Testis (tissue), 2 donors: ENCODE measurements around the gene TMED1.

Source experiments
- POLR2A ChIP-seq: fragments of 450-650 bp; IDR thresholded peaks from one replicate; pipeline ENCODE4 v1.6.1; 2017; ENCODE audit warnings: antibody characterized with exemption, mild to moderate bottlenecking, moderate library complexity
- TF ChIP-seq, protein P1 (sequence below), 3 experiments: fragments of 450-650 bp in 2 of 3; fragments of 200-600 bp in 1 of 3; sonication (generic) in 1 of 3; IDR thresholded peaks; one replicate each; pipeline ENCODE4 v1.5.1; 2016 to 2019; ENCODE audit warnings: antibody characterized with exemption in 3 of 3, mild to moderate bottlenecking in 2 of 3, moderate library complexity in 1 of 3

- TF ChIP-seq, protein P1, sequence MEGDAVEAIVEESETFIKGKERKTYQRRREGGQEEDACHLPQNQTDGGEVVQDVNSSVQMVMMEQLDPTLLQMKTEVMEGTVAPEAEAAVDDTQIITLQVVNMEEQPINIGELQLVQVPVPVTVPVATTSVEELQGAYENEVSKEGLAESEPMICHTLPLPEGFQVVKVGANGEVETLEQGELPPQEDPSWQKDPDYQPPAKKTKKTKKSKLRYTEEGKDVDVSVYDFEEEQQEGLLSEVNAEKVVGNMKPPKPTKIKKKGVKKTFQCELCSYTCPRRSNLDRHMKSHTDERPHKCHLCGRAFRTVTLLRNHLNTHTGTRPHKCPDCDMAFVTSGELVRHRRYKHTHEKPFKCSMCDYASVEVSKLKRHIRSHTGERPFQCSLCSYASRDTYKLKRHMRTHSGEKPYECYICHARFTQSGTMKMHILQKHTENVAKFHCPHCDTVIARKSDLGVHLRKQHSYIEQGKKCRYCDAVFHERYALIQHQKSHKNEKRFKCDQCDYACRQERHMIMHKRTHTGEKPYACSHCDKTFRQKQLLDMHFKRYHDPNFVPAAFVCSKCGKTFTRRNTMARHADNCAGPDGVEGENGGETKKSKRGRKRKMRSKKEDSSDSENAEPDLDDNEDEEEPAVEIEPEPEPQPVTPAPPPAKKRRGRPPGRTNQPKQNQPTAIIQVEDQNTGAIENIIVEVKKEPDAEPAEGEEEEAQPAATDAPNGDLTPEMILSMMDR (IDR thresholded peaks at IDR 0.05): peak in 1 of 3 experiments; percentile 3
- no peak for TF ChIP-seq POLR2A
Observed at GRCh38 chr19:10820173-10820572, 15.8 kb downstream of the TMED1 start.
